RPMI7951 (cell line): ENCODE measurements around the gene PGM2L1. TPM values are rescaled to one million over a fixed set of nuclear protein-coding genes. Genes with fewer than 3 reads are reported as not detected.

Experiments used
- DNase-seq: peaks from one replicate; pipeline ENCODE4 v3.0.0-alpha.2; 2012; ENCODE audit warnings: low read depth
- total RNA-seq: library from RNA; depleted of rRNA; stranded (reverse); fragments of >200 nt; shearing (Covaris generic); gene quantifications from 2 replicates; pipeline ENCODE4 v1.2.3, GENCODE V29; 2014; rRNA removed

Gene PGM2L1
- total RNA-seq, 1 experiment from 2014 or later: 5.9 TPM

DNA sequence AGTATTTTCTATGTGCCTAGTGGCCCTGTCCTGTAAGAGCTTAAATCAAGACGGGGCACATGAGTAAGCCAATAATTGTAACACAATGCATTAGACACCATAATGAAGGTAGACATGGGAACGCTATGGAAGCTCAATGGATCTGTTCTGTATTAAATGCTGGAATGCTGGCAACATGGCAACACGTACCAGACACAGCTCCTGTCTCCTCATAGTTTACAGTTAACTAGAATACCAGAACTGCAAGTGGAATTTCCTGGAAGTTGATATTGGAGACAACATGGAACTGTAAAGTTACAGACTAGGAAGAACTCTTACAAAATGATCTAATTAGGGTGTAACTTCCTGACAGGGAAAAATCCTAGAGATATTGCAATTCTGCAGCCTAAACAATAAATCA, 99.2 kb downstream of the PGM2L1 start:
- DNase-seq: no peak

DNA sequence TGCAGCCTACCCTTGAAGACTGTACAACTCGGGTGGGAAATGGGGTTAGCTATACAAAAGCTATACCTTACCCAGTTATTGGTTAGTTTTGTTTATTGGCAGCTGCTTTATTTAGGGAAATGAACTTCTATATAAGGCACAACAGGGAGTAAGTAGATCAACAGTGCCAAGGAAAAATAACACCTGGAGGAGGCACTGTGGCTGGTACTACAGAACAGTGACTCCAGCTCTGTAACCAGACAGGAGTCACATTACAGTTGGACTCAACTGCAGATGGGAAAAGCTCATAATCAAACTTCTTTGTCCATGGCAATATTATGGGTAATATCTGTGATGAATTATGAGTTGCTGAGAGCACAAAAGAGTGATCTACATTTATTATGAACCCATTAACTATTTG, 100.7 kb downstream of the PGM2L1 start:
- no peak for DNase-seq

DNA sequence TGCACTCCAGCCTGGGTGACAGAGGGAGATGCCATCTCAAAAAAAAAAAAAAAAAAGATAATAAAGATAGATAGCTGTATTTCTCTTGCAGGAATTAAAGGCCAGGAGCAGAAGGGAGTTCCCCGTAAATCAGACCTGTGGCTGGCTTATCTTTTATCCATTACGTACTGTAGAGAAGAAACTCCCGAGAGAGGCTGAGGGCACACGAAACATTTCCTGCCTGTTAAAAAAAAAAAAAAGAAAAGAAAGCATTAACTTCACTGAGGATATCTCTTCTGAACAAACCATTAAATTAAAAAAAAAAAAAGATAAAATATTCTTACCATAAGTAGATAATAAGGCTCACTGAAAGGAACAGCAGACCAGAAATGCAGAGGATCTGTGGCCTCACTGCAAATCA, 109.3 kb downstream of the PGM2L1 start:
- DNase-seq: no peak

DNA sequence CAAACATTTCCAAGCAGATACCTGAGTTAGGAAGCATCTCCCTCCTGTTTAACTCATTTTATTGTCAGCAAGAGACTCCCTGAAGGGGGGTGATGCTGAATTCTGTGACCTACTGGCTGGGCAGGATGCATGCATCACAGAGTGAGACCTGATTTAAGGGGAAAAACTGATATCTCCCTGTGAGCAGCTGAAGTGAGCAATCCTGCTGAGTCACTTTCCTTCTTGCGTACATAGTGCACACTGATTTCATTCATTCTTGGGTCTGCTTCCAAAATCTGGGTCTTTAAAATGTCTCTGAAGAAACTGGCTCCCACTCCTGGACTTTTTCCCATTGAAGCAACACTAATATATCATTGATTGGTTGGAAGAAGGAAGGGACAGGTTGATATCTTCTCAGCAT, 110.1 kb downstream of the PGM2L1 start:
- peak; percentile 84 for DNase-seq

DNA sequence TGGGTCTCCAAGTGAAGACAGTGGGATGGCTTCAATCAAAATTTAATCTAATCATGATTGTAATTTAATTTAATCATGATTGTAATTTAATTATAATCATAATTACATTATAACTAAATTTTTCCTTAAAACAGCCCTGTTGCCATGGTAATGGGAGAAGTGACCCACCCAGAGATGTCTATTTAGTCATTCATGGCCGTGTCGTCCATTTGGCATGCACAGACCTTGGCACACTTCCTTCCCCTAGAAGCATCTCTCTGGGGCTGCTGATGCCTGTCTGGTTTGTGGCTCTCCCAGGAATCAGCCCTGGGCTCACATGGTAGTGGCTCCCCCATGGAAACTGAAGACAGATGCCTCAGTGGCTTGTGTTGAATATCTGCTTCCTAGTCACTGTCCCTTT, 113.8 kb downstream of the PGM2L1 start:
- peak; percentile 21 for DNase-seq

DNA sequence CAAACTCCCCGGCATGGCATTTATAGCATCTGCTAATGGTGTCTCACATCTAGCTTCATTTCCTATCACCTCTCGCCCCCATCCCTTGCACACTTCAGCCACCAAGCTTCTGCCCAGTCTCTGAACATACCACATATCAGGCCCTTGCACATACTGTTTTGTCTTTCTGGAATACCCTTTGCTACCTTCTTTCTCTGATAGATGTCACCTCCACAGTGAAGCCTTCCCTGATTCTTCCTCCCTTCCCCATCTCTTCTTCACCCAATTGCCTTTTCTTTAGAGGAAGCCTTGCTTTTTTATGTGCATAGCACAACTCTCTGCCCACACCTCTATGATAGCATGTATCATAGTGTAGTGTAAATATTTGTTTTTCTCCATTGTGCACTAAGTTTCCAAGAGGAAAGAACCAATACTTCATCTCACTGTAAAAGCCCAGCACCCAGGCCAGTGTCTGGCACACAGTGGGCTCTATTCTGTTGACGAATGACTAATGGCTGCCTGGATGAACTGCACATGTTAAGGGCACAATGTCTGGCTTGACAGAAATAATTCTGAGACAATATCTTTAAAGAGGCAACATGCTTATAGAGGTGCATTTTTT, 114.6 kb downstream of the PGM2L1 start:
- no peak for DNase-seq

DNA sequence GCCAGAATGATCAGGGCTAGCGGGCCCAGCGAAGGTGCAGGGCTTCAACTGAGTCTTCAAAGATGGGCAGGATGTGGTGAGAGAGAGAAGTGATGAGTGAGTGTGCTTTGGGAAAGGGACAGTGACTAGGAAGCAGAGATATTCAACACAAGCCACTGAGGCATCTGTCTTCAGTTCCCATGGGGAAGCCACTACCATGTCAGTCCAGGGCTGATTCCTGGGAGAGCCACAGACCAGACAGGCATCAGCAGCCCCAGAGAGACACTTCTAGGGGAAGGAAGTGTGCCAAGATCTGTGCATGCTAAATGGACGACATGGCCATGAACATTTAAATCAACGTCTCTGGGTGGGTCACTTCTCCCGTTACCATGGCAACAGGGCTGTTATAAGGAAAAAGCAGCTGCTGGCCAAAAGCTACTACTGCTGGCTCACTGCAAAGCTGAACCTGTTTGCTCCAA, 115.3 kb downstream of the PGM2L1 start:
- peak; percentile 46 for DNase-seq

DNA sequence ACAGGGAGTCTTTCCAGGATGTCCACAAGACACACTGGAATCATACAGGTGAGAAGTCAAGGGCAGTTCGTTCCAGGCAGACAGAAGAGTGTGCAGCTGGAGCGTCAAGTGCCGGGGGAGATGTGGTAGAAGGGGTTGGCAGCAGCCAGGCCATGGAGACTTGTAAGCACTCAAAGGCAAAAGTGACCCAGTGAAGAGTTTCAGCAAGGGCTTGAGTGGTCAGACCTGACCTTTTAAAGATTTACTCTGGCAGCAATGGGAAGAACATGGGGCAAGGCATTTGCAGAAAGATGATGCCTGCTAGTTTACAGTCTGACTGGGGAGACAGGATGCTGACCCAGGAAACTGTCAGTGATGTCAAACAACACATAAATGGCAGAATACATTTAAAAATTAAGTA, 115.8 kb downstream of the PGM2L1 start:
- no peak for DNase-seq

DNA sequence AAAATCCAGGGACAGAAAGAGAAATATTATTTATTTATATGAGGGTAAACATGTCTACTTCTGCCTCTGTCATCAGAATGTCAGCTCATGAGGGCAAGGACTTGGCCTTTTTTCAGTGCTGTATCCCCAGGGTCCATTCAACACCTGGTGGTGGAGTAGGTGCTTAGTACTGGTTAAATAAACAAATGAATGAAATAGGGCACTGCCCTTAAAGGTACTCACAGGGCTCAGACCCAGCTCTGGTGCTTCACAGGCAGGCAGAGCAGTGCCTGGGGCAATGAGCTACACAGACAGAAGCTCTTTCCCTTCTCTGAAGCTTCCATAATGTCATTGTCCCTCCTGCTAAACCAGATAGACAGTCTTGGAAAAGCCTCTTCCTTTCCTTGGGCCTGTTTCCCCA, 117.7 kb downstream of the PGM2L1 start:
- no peak for DNase-seq

Other genes starting within 250 kb of the PGM2L1 start
- 11.8 and 16.1 TPM in 2 replicates for gene C2CD3, start 227.4 kb downstream of the PGM2L1 start, total RNA-seq
- gene PPME1, start 227.1 kb downstream of the PGM2L1 start, total RNA-seq: 48.2 and 63.8 TPM in 2 replicates
- 5.2 and 7.7 TPM in 2 replicates for gene P4HA3, start 86.8 kb downstream of the PGM2L1 start, total RNA-seq
- gene KCNE3, start 69.1 kb upstream of the PGM2L1 start, total RNA-seq: 1.3 and 1.9 TPM in 2 replicates
- 5.0 and 5.4 TPM in 2 replicates for gene LIPT2, start 95.3 kb upstream of the PGM2L1 start, total RNA-seq
- 22.2 and 28.7 TPM in 2 replicates for gene POLD3, start 194.1 kb upstream of the PGM2L1 start, total RNA-seq